Activated naive CD8-positive, alpha-beta T cell treated with anti-CD3 and anti-CD28 coated beads, Interleukin-2, amount 10 ng/mL, durations not matched to agents 7 days and 5 days (primary cell): ENCODE data around the gene GRIP2. TPM values are rescaled to one million over a fixed set of nuclear protein-coding genes. Genes with fewer than 3 reads are reported as not detected.

Source experiments
- ATAC-seq: fragments of 150-1000 bp; cut with Tn5 transposase; one replicate; pipeline ENCODE4 v1.10.0; 2021; ENCODE audit warnings: low read depth, moderate library complexity
- POLR2A ChIA-PET: fragments of 350-600 bp; sonication (Branson Sonifier 250); formaldehyde crosslinking; loops from one replicate; lab custom pipeline; 2021; ENCODE audit warnings: antibody characterized with exemption; lab: Charles Lee
- DNase-seq: peaks from one replicate; pipeline ENCODE4 v3.0.0; 2021
- H3K27ac Mint-ChIP-seq: one replicate; pipeline ENCODE4 v1.8.0; 2022; ENCODE audit warnings: mild to moderate bottlenecking, mixed read lengths
- H3K27me3 Mint-ChIP-seq: one replicate; pipeline ENCODE4 v1.8.0; 2022; ENCODE audit warnings: mild to moderate bottlenecking, moderate library complexity, mixed read lengths
- H3K36me3 Mint-ChIP-seq: one replicate; pipeline ENCODE4 v1.8.0; 2021; ENCODE audit warnings: mild to moderate bottlenecking, mixed read lengths
- H3K4me1 Mint-ChIP-seq: one replicate; pipeline ENCODE4 v1.8.0; 2021; ENCODE audit warnings: mixed read lengths
- H3K4me3 Mint-ChIP-seq: one replicate; pipeline ENCODE4 v1.8.0; 2022; ENCODE audit warnings: mild to moderate bottlenecking, moderate library complexity, mixed read lengths
- H3K9me3 Mint-ChIP-seq: one replicate; pipeline ENCODE4 v1.8.0; 2021; ENCODE audit warnings: mixed read lengths
- total RNA-seq, 2 experiments: library from RNA; stranded (reverse); gene quantifications; one replicate each; pipeline ENCODE4 v1.2.3, GENCODE V29; 2021

The GRIP2 gene
- total RNA-seq, 2 experiments from 2014 or later = not detected

- no peak for ATAC-seq
- Mint-ChIP-seq H3K4me1 (peaks cover 10% of the 10 kb centered on the region), H3K27ac (peak overlapping the region; percentile 51), H3K4me3 (no peak overlapping the region), H3K27me3 (no peaks in the 10 kb centered on the region), H3K9me3 (no peaks in the 10 kb centered on the region), H3K36me3 (peaks cover 11% of the 10 kb centered on the region)
- no peak for DNase-seq
- POLR2A ChIA-PET = interaction anchor here (0.7 to 2.6 kb wide), 2 partner anchors 29 to 185 kb away, joined by 6 read pairs; no protein-coding TSS in a partner anchor
Observed at GRCh38 chr3:14460342-14461005, 79.7 kb downstream of the GRIP2 start.

- POLR2A ChIA-PET = interaction anchor here (0.7 to 2.6 kb wide), 2 partner anchors 28 to 184 kb away, joined by 6 read pairs; no protein-coding TSS in a partner anchor
- H3K27me3 Mint-ChIP-seq = no peaks in the 10 kb centered on the region
- H3K4me3 Mint-ChIP-seq = no peak overlapping the region
- peaks cover 10% of the 10 kb centered on the region for H3K4me1 Mint-ChIP-seq
- peaks cover 11% of the 10 kb centered on the region for H3K36me3 Mint-ChIP-seq
- no peak for ATAC-seq
- H3K27ac Mint-ChIP-seq = peak overlapping the region; percentile 51
- H3K9me3 Mint-ChIP-seq = no peaks in the 10 kb centered on the region
- DNase-seq = no peak
Observed at GRCh38 chr3:14459787-14460186, 80.4 kb downstream of the GRIP2 start.

- Mint-ChIP-seq H3K36me3 (peaks cover 11% of the 10 kb centered on the region), H3K27me3 (no peaks in the 10 kb centered on the region), H3K9me3 (no peaks in the 10 kb centered on the region), H3K4me3 (no peak overlapping the region), H3K4me1 (peaks cover 10% of the 10 kb centered on the region), H3K27ac (no peak overlapping the region)
- ATAC-seq = no peak
- DNase-seq = no peak
- POLR2A ChIA-PET = interaction anchor here (1.0 to 2.6 kb wide), 2 partner anchors 21 to 28 kb away, joined by 4 to 6 read pairs; no protein-coding TSS in a partner anchor
Observed at GRCh38 chr3:14459384-14459783, 80.8 kb downstream of the GRIP2 start.

GRCh38 chr3:14458434-14459275, 81.5 kb downstream of the GRIP2 start:
- Mint-ChIP-seq H3K9me3 (no peaks in the 10 kb centered on the region), H3K36me3 (peaks cover 11% of the 10 kb centered on the region), H3K27ac (peak overlapping the region; percentile 36), H3K4me3 (no peak overlapping the region), H3K27me3 (no peaks in the 10 kb centered on the region), H3K4me1 (peaks cover 10% of the 10 kb centered on the region)
- POLR2A ChIA-PET = interaction anchor here (1.0 kb wide), 1 partner anchor 21 kb away, joined by 4 read pairs; no protein-coding TSS in a partner anchor
- DNase-seq (no peak), ATAC-seq (no peak)

GRCh38 chr3:14457999-14458398, 82.1 kb downstream of the GRIP2 start:
- Mint-ChIP-seq H3K27ac (no peak overlapping the region), H3K9me3 (no peaks in the 10 kb centered on the region), H3K4me1 (peaks cover 10% of the 10 kb centered on the region), H3K36me3 (peaks cover 11% of the 10 kb centered on the region), H3K27me3 (no peaks in the 10 kb centered on the region), H3K4me3 (no peak overlapping the region)
- DNase-seq (no peak), ATAC-seq (no peak)
- POLR2A ChIA-PET = interaction anchor here (1.0 kb wide), 1 partner anchor 20 kb away, joined by 4 read pairs; no protein-coding TSS in a partner anchor

- no peaks in the 10 kb centered on the region for H3K27me3 Mint-ChIP-seq
- peaks cover 10% of the 10 kb centered on the region for H3K4me1 Mint-ChIP-seq
- no peaks in the 10 kb centered on the region for H3K9me3 Mint-ChIP-seq
- DNase-seq = no peak
- POLR2A ChIA-PET = no interaction called here
- H3K4me3 Mint-ChIP-seq = no peak overlapping the region
- no peak overlapping the region for H3K27ac Mint-ChIP-seq
- H3K36me3 Mint-ChIP-seq = peaks cover 9% of the 10 kb centered on the region
- ATAC-seq = no peak
Observed at GRCh38 chr3:14457481-14457880, 82.7 kb downstream of the GRIP2 start.

- H3K4me3 Mint-ChIP-seq = no peak overlapping the region
- H3K27ac Mint-ChIP-seq = no peak overlapping the region
Observed at GRCh38 chr3:14456794-14457193, 83.3 kb downstream of the GRIP2 start.

GRCh38 chr3:14455571-14456317, 84.4 kb downstream of the GRIP2 start:
- POLR2A ChIA-PET = interaction anchor here (1.0 kb wide), 1 partner anchor 54 kb away, joined by 5 read pairs; the partner anchor contains the start of gene SLC6A6
- H3K27ac Mint-ChIP-seq = no peak overlapping the region

More at GRCh38 chr3:14456794-14457193, 83.3 kb downstream of the GRIP2 start:
- no peak for DNase-seq
- H3K27me3 Mint-ChIP-seq = no peaks in the 10 kb centered on the region
- peaks cover 9% of the 10 kb centered on the region for H3K36me3 Mint-ChIP-seq
- H3K4me1 Mint-ChIP-seq = peaks cover 10% of the 10 kb centered on the region
- no peaks in the 10 kb centered on the region for H3K9me3 Mint-ChIP-seq
- POLR2A ChIA-PET = no interaction called here
- no peak for ATAC-seq

GRCh38 chr3:14454639-14455310, 85.4 kb downstream of the GRIP2 start:
- peaks cover 4% of the 10 kb centered on the region for H3K36me3 Mint-ChIP-seq
- no peak overlapping the region for H3K4me3 Mint-ChIP-seq
- ATAC-seq (no peak), DNase-seq (no peak)
- peaks cover 4% of the 10 kb centered on the region for H3K4me1 Mint-ChIP-seq
- no peak overlapping the region for H3K27ac Mint-ChIP-seq
- H3K27me3 Mint-ChIP-seq = no peaks in the 10 kb centered on the region
- POLR2A ChIA-PET = interaction anchor here (0.8 kb wide), 1 partner anchor 52 kb away, joined by 3 read pairs; the partner anchor contains the start of gene SLC6A6
- no peaks in the 10 kb centered on the region for H3K9me3 Mint-ChIP-seq

More at GRCh38 chr3:14455571-14456317, 84.4 kb downstream of the GRIP2 start:
- DNase-seq (no peak), ATAC-seq (no peak)
- H3K36me3 Mint-ChIP-seq = peaks cover 9% of the 10 kb centered on the region
- no peaks in the 10 kb centered on the region for H3K27me3 Mint-ChIP-seq
- H3K9me3 Mint-ChIP-seq = no peaks in the 10 kb centered on the region
- no peak overlapping the region for H3K4me3 Mint-ChIP-seq
- H3K4me1 Mint-ChIP-seq = peaks cover 11% of the 10 kb centered on the region

GRCh38 chr3:14453876-14454638, 86.1 kb downstream of the GRIP2 start:
- POLR2A ChIA-PET = interaction anchor here (0.8 kb wide), 1 partner anchor 52 kb away, joined by 3 read pairs; the partner anchor contains the start of gene SLC6A6
- H3K9me3 Mint-ChIP-seq = no peaks in the 10 kb centered on the region
- peak overlapping the region; percentile 73 for H3K27ac Mint-ChIP-seq
- H3K36me3 Mint-ChIP-seq = peaks cover 2% of the 10 kb centered on the region
- no peak for DNase-seq
- no peak overlapping the region for H3K4me3 Mint-ChIP-seq
- ATAC-seq = no peak
- no peaks in the 10 kb centered on the region for H3K27me3 Mint-ChIP-seq
- peaks cover 4% of the 10 kb centered on the region for H3K4me1 Mint-ChIP-seq

GRCh38 chr3:14452740-14453710, 87.1 kb downstream of the GRIP2 start:
- POLR2A ChIA-PET = interaction anchor here (2.1 kb wide), 1 partner anchor 21 kb away, joined by 7 read pairs; no protein-coding TSS in a partner anchor
- H3K4me3 Mint-ChIP-seq = no peak overlapping the region
- DNase-seq = no peak
- H3K27me3 Mint-ChIP-seq = no peaks in the 10 kb centered on the region
- ATAC-seq = no peak
- no peak overlapping the region for H3K27ac Mint-ChIP-seq
- H3K36me3 Mint-ChIP-seq = peaks cover 7% of the 10 kb centered on the region
- peaks cover 2% of the 10 kb centered on the region for H3K4me1 Mint-ChIP-seq
- H3K9me3 Mint-ChIP-seq = no peaks in the 10 kb centered on the region
